Measurements from ENCODE around the gene BABAM2. TPM values are rescaled to one million over a fixed set of nuclear protein-coding genes. Genes with fewer than 3 reads are reported as not detected.

The BABAM2 gene
- polyA plus RNA-seq, 4 donors, result 55.4 to 60.7 (median 57.1) TPM

DNA sequence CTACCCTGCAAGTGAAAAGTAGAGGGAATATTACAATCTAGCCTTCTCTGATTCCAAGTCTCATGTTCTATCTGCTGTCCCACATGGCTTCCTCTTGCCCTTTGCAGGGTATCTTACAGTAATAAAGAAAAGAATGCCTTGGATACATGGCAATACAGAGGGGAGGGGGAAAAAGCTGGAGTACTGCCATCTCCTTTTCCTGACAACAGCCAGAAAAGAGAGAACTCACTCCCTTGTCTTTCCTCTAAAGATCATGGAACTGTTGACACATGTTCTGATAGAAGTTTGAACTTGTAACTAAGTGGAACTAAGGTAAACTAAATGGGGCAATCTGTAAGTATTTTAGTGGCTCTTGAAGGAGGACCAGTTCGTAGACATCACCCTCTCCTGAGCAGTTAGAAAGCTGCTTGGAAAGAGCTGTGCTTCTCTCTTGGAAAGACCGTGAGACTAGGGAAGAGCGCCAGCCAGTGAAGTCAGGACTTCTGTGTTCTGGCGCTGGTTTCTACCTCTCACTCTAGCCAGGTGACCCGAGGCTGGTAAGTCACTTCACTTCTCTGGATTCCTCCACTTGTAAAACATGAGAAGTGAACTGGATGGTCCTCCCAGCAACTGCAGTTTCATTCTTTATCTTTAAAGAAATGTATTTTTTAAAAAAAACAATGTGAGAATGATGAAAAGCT lies 259.8 kb downstream of the BABAM2 start:
- DNase-seq (ENCODE audit: low read depth in 4 of 4, low spot score in 3 of 4), result no peak

DNA sequence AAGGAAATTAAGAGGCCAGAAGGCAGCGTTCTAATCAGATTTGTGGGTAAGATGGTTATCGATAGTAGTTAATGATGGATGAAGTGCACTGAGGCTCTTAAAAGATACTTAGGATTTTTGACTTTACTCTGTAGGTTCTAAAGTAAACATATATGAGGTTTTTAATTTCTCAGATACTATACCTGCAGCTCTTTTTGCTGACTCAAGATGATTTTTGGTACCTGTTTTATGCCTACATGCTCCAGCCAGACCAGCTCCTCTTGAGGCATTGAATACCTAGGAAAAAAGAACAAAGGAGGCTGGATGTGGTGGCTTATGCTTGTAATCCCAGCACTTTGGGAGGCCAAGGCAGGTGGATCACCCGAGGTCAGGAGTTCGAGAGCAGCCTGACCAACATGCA lies 260.5 kb downstream of the BABAM2 start:
- no peak for DNase-seq (ENCODE audit: low read depth in 4 of 4, low spot score in 3 of 4)

GRCh38 chr2:28152585-28153280 lies 262.2 kb downstream of the BABAM2 start:
- DNase-seq (ENCODE audit: low read depth in 4 of 4, low spot score in 3 of 4), result no peak

- no peak for DNase-seq (ENCODE audit: low read depth in 4 of 4, low spot score in 3 of 4)
Measured at GRCh38 chr2:28153851-28154250, 263.3 kb downstream of the BABAM2 start.

GRCh38 chr2:28155086-28155485 lies 264.6 kb downstream of the BABAM2 start:
- no peak for DNase-seq (ENCODE audit: low read depth in 4 of 4, low spot score in 3 of 4)

GRCh38 chr2:28155627-28156026 lies 265.1 kb downstream of the BABAM2 start:
- DNase-seq (ENCODE audit: low read depth in 4 of 4, low spot score in 3 of 4), result no peak

DNA sequence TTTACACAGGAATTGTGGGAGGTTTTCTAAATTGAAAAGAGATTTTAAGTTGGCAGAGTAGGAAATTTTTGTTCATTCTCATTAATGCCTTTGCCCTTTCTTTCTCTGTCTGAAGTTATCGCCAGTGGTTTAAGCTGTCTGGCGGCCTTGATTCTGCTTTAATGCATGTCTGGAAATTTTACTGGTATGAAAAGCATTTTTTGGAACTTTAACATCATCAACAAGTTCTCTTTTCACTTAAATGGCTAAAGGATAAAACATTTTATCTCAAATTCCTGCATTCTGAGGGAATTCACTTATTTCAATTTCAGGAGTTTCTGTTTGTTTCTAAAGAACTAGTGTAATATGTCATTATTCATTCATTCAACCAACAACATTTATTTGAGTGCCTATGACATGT lies 268.3 kb downstream of the BABAM2 start:
- no peak for DNase-seq (ENCODE audit: low read depth in 4 of 4, low spot score in 3 of 4)

DNA sequence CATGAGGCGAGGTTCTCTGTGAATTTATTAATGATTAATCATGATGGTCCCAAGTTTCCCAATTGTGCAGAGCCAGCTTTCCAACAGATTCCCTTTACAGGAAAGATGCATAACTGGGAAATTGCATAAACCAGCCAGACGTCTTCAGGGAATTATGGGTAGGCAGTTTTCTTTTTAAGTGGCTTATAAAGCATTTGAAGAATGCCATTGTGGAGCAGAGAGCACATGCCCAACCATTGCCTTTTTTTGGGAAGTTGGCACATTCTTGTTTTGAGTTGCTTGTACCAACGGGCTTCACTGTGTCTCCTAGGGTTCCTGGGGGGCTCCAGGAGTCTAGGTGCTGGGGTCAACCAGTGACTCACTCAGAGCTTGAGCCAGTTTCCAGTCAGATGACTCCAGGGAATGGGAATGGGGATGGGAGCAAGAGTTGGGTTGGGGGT lies 270.5 kb downstream of the BABAM2 start:
- DNase-seq (ENCODE audit: low read depth in 4 of 4, low spot score in 3 of 4), result no peak

- DNase-seq (ENCODE audit: low read depth in 4 of 4, low spot score in 3 of 4), result no peak
Measured at GRCh38 chr2:28161466-28161865, 270.9 kb downstream of the BABAM2 start.

DNA sequence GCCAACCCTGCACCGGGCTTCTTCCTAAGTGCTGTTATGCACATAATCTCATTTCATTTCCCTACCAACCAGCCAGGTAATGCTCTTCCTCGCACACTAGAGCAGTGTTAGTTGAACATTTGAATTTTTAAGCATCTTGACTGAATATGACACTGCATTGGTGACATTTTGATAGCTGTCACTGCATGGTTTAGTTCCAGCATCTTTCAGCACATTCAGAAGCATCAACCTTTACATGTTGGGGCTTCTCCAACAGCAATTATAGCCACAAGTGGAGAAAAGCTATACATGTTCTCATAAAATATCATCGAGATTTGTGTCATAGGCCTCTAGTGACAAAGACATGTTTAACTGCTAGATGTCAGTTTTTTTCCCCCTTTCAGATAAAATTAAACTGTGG lies 272.0 kb downstream of the BABAM2 start:
- DNase-seq (ENCODE audit: low read depth in 4 of 4, low spot score in 3 of 4), result no peak

DNA sequence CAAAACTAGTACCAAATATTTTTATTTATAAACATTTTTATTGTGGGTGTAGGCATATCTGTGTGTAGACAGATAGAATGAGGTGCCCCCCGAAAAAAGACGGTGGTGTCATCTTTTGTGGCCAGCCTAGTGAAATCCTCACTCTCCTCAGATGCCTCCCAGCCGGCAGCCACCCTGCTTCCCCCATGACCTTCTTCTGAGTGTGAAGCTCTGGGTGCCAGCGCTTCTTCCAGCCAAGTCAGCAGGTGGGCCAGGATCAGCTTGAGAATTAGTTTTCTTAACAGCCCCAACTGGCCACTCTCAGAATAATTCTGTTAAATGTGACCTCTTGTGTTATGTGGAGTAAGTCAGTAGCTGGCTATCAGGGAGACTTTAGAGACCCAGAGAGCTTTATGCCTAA lies 272.5 kb downstream of the BABAM2 start:
- DNase-seq (ENCODE audit: low read depth in 4 of 4, low spot score in 3 of 4), result no peak

DNA sequence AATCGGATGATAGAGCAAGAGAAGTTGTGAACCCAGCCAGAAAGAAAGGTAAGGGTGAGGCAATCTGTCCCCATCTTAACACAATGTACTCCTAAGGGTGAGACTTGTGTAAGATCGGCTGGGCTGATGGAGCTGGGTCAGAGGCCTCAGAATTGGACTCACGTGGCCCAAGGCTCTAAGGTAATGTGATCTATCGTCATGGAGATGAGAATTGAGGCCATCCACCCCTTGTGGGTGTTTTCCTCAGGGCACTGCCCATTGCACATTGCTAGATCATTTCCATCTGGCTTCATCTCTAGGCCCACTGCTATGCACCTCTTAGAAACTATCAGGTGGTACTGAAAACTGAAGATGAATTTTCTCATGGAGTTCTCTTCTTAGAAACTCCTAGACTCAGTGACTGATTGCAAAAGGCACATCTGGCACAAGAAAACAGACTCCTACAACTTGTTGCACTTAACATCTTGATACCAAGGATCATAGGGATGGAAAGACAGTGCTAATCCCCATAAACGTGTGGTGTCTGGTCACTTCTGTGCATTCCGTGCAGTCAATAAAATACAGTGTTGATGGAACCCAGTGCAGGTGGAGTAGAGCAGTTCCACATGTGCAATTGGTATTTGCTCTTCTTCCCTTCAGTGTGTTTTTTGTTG lies 273.2 kb downstream of the BABAM2 start:
- no peak for DNase-seq (ENCODE audit: low read depth in 4 of 4, low spot score in 3 of 4)

DNA sequence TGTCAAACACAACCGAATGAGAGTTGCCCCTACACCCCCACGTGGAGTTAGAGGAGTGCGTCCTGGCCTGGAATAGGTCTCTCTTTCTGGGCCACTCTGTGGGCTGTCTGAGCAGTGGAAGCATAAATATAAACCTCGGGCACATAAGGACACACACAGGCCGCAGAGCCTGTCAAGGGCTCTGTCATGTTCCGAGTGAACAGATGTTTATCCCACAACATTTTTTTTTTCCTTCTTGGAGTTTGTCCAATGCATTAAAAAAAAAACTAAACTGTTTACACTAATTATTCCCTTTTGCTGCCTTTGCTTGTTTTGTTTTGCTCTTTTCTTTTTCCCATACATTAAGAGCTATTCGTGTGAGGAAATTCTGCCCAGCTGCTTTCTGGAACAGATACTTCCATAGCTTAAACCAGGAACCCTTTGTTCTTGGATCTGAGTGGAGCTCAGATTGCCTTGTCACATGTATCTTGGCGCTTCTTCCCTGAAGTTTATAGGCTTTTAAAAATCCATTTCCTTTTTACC lies 273.8 kb downstream of the BABAM2 start:
- DNase-seq (ENCODE audit: low read depth in 4 of 4, low spot score in 3 of 4), result peak; percentile 20 to 59 (median 38)

DNA sequence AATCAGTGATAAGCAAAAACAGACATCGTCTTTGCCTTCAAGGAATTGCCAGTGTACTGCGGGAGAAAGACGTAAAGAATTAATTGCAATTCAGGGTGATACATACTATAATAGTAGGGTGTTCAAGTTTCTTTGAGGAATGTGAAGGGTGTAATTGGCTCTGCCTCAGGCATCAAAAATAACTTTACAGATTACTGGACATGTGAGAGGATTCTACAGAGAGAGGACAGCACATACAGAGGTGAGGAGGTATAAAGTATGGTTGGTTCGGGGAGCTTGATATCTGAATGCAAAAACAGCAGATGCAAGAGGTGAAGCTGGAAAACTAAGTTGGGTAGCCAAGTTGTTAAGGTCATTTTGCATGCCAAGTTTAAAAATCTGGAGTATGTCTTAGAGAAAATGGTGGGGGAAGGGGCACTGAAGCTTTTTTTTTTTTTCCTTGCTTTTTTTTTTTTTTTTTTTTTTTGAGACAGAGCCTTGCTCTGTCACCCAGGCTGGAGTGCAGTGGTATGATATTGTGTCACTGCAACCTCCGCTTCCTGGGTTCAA lies 274.6 kb downstream of the BABAM2 start:
- DNase-seq (ENCODE audit: low read depth in 4 of 4, low spot score in 3 of 4), result no peak

GRCh38 chr2:28166956-28167355 lies 276.4 kb downstream of the BABAM2 start:
- no peak for DNase-seq (ENCODE audit: low read depth in 4 of 4, low spot score in 3 of 4)

DNA sequence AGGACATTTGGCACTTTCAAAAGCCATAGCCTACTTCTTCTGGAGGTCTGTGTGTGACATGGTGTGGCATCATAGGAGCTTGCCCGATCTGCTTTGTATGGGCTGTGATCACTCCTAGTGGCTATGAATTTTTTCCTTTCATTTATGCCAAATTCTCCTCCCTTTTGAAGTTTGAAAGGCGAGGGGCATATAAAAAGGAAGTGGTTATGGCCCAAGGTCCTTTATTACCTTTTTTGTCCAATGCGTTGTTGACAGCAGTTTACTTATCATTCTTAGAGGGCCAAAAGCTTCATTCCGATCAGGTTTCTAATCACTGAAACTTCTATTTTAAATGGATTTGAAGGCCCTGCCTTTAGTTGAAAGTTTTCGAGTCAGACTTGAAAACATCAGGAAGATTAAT lies 277.8 kb downstream of the BABAM2 start:
- DNase-seq (ENCODE audit: low read depth in 4 of 4, low spot score in 3 of 4), result no peak

- no peak for DNase-seq (ENCODE audit: low read depth in 4 of 4, low spot score in 3 of 4)
Measured at GRCh38 chr2:28169492-28169891, 279.0 kb downstream of the BABAM2 start.

- DNase-seq (ENCODE audit: low read depth in 4 of 4, low spot score in 3 of 4), result no peak
Measured at GRCh38 chr2:28172114-28172898, 281.8 kb downstream of the BABAM2 start.

GRCh38 chr2:28173377-28173776 lies 282.8 kb downstream of the BABAM2 start:
- no peak for DNase-seq (ENCODE audit: low read depth in 4 of 4, low spot score in 3 of 4)

GRCh38 chr2:28174211-28174610 lies 283.7 kb downstream of the BABAM2 start:
- DNase-seq (ENCODE audit: low read depth in 4 of 4, low spot score in 3 of 4), result no peak

DNA sequence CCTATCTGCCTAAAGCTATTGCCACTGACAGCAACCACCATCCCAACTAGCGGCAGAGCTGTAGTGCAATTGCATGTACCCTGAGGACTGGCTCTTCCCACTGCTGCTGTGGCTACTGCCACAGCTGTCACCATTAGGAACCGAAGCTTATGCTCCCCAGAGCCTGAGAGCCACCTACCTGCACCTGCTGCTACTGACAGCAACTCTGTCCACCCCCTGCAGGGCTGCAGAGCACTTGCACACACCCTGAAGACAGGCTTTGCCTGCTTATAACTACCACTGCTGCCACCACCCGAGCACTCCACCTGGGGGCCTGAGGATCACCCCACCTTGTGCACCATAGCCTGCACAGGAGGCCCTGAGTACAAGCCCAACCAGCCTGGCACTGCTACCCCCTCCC lies 284.5 kb downstream of the BABAM2 start:
- DNase-seq (ENCODE audit: low read depth in 4 of 4, low spot score in 3 of 4), result no peak

Measured in right renal pelvis (tissue), 4 donors.